Measurements from ENCODE around the gene STK38.
"Not testable (repeated sequence)": the region's sequence is repeated elsewhere in the genome, so short reads cannot be mapped to it uniquely, and the experiment has no call there.

The STK38 gene

GRCh38 chr6:36546920-36547645, at the start of gene STK38:
Gene STK38, minus strand, starts transcription at chr6:36547479. Its CDS starts 7,277 bp downstream, at chr6:36540202.
- peak; percentile 94 for DNase-seq

GRCh38 chr6:36596356-36596755, 49.1 kb upstream of the STK38 start:
- DNase-seq: no peak

GRCh38 chr6:36594816-36595643, 47.8 kb upstream of the STK38 start:
- DNase-seq: no peak

- DNase-seq: peak; percentile 94
Observed at GRCh38 chr6:36594029-36594815, 46.9 kb upstream of the STK38 start, which contains the start of gene SRSF3. Gene SRSF3, plus strand, starts transcription at chr6:36594362. Its CDS starts 2,401 bp downstream, at chr6:36596763.

GRCh38 chr6:36593569-36594028, 46.3 kb upstream of the STK38 start:
- peak; percentile 37 for DNase-seq

- peak; percentile 12 for DNase-seq
Observed at GRCh38 chr6:36592221-36592655, 45.0 kb upstream of the STK38 start.

- DNase-seq: no peak
Observed at GRCh38 chr6:36590237-36590636, 43.0 kb upstream of the STK38 start.

- DNase-seq: not testable (repeated sequence)
Observed at GRCh38 chr6:36589025-36589400, 41.7 kb upstream of the STK38 start.

- DNase-seq: no peak
Observed at GRCh38 chr6:36586606-36587005, 39.3 kb upstream of the STK38 start.

GRCh38 chr6:36581716-36582115, 34.4 kb upstream of the STK38 start:
- DNase-seq: no peak

GRCh38 chr6:36580184-36580526, 32.9 kb upstream of the STK38 start:
- DNase-seq: no peak

- no peak for DNase-seq
Observed at GRCh38 chr6:36578431-36578830, 31.2 kb upstream of the STK38 start.

GRCh38 chr6:36578030-36578429, 30.8 kb upstream of the STK38 start:
- DNase-seq: no peak

- DNase-seq: no peak
Observed at GRCh38 chr6:36577301-36577700, 30.0 kb upstream of the STK38 start.

GRCh38 chr6:36576578-36576977, 29.3 kb upstream of the STK38 start:
- DNase-seq: no peak

- no peak for DNase-seq
Observed at GRCh38 chr6:36574679-36575078, 27.4 kb upstream of the STK38 start.

GRCh38 chr6:36572353-36573311, 25.4 kb upstream of the STK38 start:
- not testable (repeated sequence) for DNase-seq

GRCh38 chr6:36571122-36572043, 24.1 kb upstream of the STK38 start:
- DNase-seq: no peak

- DNase-seq: no peak
Observed at GRCh38 chr6:36570264-36570663, 23.0 kb upstream of the STK38 start.

GRCh38 chr6:36566418-36566905, 19.2 kb upstream of the STK38 start:
- no peak for DNase-seq

- no peak for DNase-seq
Observed at GRCh38 chr6:36563928-36564284, 16.6 kb upstream of the STK38 start.
